NT2/D1 (cell line): ENCODE data around the gene C2orf80.

ENCODE experiments used
- SUZ12 ChIP-seq: IDR thresholded peaks from 2 replicates; pipeline ENCODE4 v1.6.1; 2011; ENCODE audit not compliant: insufficient read length, insufficient read depth; ENCODE audit errors: extremely low read depth
- YY1 ChIP-seq: IDR thresholded peaks from 2 replicates; pipeline ENCODE4 v1.6.1; 2011; ENCODE audit not compliant: insufficient read length, insufficient read depth
- ZNF274 ChIP-seq: IDR thresholded peaks from 2 replicates; pipeline ENCODE4 v1.6.1; 2011; ENCODE audit warnings: mild to moderate bottlenecking, low read depth, low read length

DNA sequence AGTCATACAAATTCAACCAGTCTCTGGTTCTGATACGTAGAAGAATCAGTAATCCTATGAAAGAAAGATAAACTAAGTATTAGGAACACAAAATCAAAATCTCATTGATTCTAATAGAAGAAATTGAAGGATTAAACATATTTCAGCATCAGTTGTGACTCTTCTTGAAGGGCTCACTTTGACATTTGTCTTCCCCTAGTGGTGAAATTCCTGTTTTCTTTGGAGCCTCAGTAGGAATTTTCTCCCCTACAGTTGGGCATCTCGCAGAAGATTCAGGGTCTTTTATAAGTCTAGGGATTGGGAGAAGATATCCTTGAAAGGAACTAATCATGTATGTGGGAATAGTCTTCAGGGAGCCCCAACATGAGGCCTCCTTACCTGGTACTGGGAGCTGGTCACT is 41.0 kb downstream of the C2orf80 start:
- TF ChIP-seq ZNF274: no peak
- TF ChIP-seq SUZ12: no peak
- no peak for TF ChIP-seq YY1
